ENCODE results near the gene SPEG. TPM values are rescaled to one million over a fixed set of nuclear protein-coding genes. Genes with fewer than 3 reads are reported as not detected.
A peak's percentile ranks its signal among the peaks of the same experiment; 100 is the strongest.

Gene SPEG
- total RNA-seq, 1 experiment from 2014 or later, result 55.3 TPM

DNA sequence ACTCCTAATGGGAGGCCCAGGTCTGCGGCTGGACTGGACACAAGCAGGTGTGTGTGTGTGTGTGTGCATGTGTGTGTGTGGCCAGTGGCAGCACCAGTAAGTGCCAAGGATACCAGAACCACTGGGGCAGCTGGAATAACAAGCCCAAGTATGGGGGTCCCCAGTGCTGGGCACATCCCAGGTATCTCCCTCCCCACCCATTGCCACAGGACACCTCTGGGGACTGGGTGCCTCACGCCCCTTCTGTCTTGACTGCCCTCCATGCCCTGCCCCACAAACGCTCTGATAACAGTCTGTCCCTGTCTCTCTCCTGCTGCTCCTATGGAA is 9.0 kb downstream of the SPEG start:
- TF ChIP-seq E2F5 (CRISPR knock-in tag; IDR thresholded peaks at IDR 0.05) (no peak), NR2C2 (CRISPR knock-in tag; IDR thresholded peaks at IDR 0.05) (no peak), AR (CRISPR knock-in tag; IDR thresholded peaks at IDR 0.05) (no peak), ZNF671 (CRISPR knock-in tag; IDR thresholded peaks at IDR 0.05) (no peak), NFYB (CRISPR knock-in tag; conservative IDR thresholded peaks at IDR 0.05; ENCODE audit: low read depth) (no peak), TEAD4 (CRISPR knock-in tag; IDR thresholded peaks at IDR 0.05) (no peak), EMX1 (CRISPR knock-in tag; IDR thresholded peaks at IDR 0.05) (no peak), RORB (CRISPR knock-in tag; IDR thresholded peaks at IDR 0.05) (no peak), ZBTB21 (CRISPR knock-in tag; IDR thresholded peaks at IDR 0.05; ENCODE audit: borderline replicate concordance) (no peak), IRF2 (CRISPR knock-in tag; IDR thresholded peaks at IDR 0.05; ENCODE audit: borderline replicate concordance, low read depth) (no peak), PRRX2 (CRISPR knock-in tag; IDR thresholded peaks at IDR 0.05) (no peak)
- TF ChIP-seq, protein P1, sequence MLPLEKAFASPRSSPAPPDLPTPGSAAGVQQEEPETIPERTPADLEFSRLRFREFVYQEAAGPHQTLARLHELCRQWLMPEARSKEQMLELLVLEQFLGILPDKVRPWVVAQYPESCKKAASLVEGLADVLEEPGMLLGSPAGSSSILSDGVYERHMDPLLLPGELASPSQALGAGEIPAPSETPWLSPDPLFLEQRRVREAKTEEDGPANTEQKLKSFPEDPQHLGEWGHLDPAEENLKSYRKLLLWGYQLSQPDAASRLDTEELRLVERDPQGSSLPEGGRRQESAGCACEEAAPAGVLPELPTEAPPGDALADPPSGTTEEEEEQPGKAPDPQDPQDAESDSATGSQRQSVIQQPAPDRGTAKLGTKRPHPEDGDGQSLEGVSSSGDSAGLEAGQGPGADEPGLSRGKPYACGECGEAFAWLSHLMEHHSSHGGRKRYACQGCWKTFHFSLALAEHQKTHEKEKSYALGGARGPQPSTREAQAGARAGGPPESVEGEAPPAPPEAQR (CRISPR knock-in tag; IDR thresholded peaks at IDR 0.05), result no peak
- TF ChIP-seq, protein P2, sequence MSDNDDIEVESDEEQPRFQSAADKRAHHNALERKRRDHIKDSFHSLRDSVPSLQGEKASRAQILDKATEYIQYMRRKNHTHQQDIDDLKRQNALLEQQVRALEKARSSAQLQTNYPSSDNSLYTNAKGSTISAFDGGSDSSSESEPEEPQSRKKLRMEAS (CRISPR knock-in tag; IDR thresholded peaks at IDR 0.05), result no peak
- TF ChIP-seq, protein P3, sequence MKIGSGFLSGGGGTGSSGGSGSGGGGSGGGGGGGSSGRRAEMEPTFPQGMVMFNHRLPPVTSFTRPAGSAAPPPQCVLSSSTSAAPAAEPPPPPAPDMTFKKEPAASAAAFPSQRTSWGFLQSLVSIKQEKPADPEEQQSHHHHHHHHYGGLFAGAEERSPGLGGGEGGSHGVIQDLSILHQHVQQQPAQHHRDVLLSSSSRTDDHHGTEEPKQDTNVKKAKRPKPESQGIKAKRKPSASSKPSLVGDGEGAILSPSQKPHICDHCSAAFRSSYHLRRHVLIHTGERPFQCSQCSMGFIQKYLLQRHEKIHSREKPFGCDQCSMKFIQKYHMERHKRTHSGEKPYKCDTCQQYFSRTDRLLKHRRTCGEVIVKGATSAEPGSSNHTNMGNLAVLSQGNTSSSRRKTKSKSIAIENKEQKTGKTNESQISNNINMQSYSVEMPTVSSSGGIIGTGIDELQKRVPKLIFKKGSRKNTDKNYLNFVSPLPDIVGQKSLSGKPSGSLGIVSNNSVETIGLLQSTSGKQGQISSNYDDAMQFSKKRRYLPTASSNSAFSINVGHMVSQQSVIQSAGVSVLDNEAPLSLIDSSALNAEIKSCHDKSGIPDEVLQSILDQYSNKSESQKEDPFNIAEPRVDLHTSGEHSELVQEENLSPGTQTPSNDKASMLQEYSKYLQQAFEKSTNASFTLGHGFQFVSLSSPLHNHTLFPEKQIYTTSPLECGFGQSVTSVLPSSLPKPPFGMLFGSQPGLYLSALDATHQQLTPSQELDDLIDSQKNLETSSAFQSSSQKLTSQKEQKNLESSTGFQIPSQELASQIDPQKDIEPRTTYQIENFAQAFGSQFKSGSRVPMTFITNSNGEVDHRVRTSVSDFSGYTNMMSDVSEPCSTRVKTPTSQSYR (CRISPR knock-in tag; IDR thresholded peaks at IDR 0.05), result no peak
- TF ChIP-seq, protein P4, sequence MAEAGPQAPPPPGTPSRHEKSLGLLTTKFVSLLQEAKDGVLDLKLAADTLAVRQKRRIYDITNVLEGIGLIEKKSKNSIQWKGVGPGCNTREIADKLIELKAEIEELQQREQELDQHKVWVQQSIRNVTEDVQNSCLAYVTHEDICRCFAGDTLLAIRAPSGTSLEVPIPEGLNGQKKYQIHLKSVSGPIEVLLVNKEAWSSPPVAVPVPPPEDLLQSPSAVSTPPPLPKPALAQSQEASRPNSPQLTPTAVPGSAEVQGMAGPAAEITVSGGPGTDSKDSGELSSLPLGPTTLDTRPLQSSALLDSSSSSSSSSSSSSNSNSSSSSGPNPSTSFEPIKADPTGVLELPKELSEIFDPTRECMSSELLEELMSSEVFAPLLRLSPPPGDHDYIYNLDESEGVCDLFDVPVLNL (CRISPR knock-in tag; IDR thresholded peaks at IDR 0.05; ENCODE audit: borderline replicate concordance, low read depth), result no peak
- Mint-ChIP-seq H3K4me3 (no peak overlapping the region; the same call in 1 of the 2 replicates), H3K27ac (no peak overlapping the region), H3K27me3 (ENCODE audit: low read depth) (peaks cover 30% of the 10 kb centered on the region), H3K9me3 (no peaks in the 10 kb centered on the region), H3K4me1 (peaks cover 27% of the 10 kb centered on the region), H3K36me3 (no peaks in the 10 kb centered on the region)
- ChIA-PET CTCF (interaction anchor here (3.3 to 11.1 kb wide), 3 partner anchors 15 to 86 kb away, joined by 15 to 121 read pairs (median 30); no protein-coding TSS in a partner anchor), POLR2A (no interaction called here)
- no peak for DNase-seq (ENCODE audit: low spot score)
- ATAC-seq, result no peak

GRCh38 chr2:219444566-219445091 is 10.0 kb downstream of the SPEG start:
- H3K27ac Mint-ChIP-seq, result no peak overlapping the region
- H3K27me3 Mint-ChIP-seq (ENCODE audit: low read depth), result peaks cover 29% of the 10 kb centered on the region
- H3K9me3 Mint-ChIP-seq, result no peaks in the 10 kb centered on the region
- POLR2A ChIA-PET, result no interaction called here
- DNase-seq (ENCODE audit: low spot score) (peak; percentile 10), ATAC-seq (no peak)
- no peak overlapping the region for H3K4me3 Mint-ChIP-seq
- H3K4me1 Mint-ChIP-seq, result peaks cover 27% of the 10 kb centered on the region
- CTCF ChIA-PET, result interaction anchor here (1.0 to 11.1 kb wide), 2 partner anchors 14 to 85 kb away, joined by 6 to 121 read pairs; no protein-coding TSS in a partner anchor
- no peaks in the 10 kb centered on the region for H3K36me3 Mint-ChIP-seq
- TF ChIP-seq TCF7 (CRISPR knock-in tag; IDR thresholded peaks at IDR 0.05; ENCODE audit: low read depth) (no peak), E2F1 (CRISPR knock-in tag; IDR thresholded peaks at IDR 0.05) (no peak), NR3C1 (CRISPR knock-in tag; conservative IDR thresholded peaks at IDR 0.05; ENCODE audit: low read depth) (no peak), TEAD4 (CRISPR knock-in tag; IDR thresholded peaks at IDR 0.05) (no peak), ZNF396 (CRISPR knock-in tag; IDR thresholded peaks at IDR 0.05; ENCODE audit: borderline replicate concordance) (no peak), E2F5 (CRISPR knock-in tag; IDR thresholded peaks at IDR 0.05) (no peak)
- TF ChIP-seq, protein P5, sequence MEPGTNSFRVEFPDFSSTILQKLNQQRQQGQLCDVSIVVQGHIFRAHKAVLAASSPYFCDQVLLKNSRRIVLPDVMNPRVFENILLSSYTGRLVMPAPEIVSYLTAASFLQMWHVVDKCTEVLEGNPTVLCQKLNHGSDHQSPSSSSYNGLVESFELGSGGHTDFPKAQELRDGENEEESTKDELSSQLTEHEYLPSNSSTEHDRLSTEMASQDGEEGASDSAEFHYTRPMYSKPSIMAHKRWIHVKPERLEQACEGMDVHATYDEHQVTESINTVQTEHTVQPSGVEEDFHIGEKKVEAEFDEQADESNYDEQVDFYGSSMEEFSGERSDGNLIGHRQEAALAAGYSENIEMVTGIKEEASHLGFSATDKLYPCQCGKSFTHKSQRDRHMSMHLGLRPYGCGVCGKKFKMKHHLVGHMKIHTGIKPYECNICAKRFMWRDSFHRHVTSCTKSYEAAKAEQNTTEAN (CRISPR knock-in tag; IDR thresholded peaks at IDR 0.05), result no peak
